HepG2 (cell line): ENCODE results near the gene EFCAB13. TPM values are rescaled to one million over a fixed set of nuclear protein-coding genes. Genes with fewer than 3 reads are reported as not detected.

Experiments used
- BCL6 ChIP-seq: IDR thresholded peaks from 2 replicates; pipeline ENCODE4 v1.6.1; 2016; ENCODE audit warnings: missing genetic modification reagents, missing compliant biosample characterization
- DNMT1 ChIP-seq: sonication (generic); formaldehyde crosslinking; IDR thresholded peaks from 2 replicates; pipeline ENCODE4 v1.5.1; 2020; ENCODE audit warnings: mild to moderate bottlenecking, missing genetic modification reagents
- EEA1 ChIP-seq: sonication (generic); formaldehyde crosslinking; IDR thresholded peaks from 2 replicates; pipeline ENCODE4 v1.5.1; 2020; ENCODE audit warnings: mild to moderate bottlenecking, missing genetic modification reagents, borderline replicate concordance
- FIP1L1 ChIP-seq: fragments of 200-400 bp; formaldehyde crosslinking; IDR thresholded peaks from 2 replicates; pipeline ENCODE4 v1.6.1; 2018; ENCODE audit warnings: low read depth, mild to moderate bottlenecking, low read length, moderate library complexity, borderline replicate concordance; ENCODE audit not compliant: insufficient read depth
- MIER2 ChIP-seq: IDR thresholded peaks from 2 replicates; pipeline ENCODE4 v1.6.1; 2016; ENCODE audit warnings: missing biosample characterization, missing genetic modification reagents
- NFE2 ChIP-seq: sonication (generic); formaldehyde crosslinking; IDR thresholded peaks from 2 replicates; pipeline ENCODE4 v1.4.0; 2020; ENCODE audit warnings: missing genetic modification reagents
- POLR2G ChIP-seq: fragments of 200-400 bp; formaldehyde crosslinking; IDR thresholded peaks from 2 replicates; pipeline ENCODE4 v1.6.1; 2018; ENCODE audit warnings: mild to moderate bottlenecking, low read depth, low read length, moderate library complexity
- RAD51 ChIP-seq: fragments of 450-650 bp; IDR thresholded peaks from 2 replicates; pipeline ENCODE4 v1.6.1; 2016; ENCODE audit warnings: borderline replicate concordance
- RXRA ChIP-seq: sonication (generic); formaldehyde crosslinking; IDR thresholded peaks from 2 replicates; pipeline ENCODE4 v1.5.1; 2020; ENCODE audit warnings: missing genetic modification reagents
- TARDBP ChIP-seq: sonication (generic); formaldehyde crosslinking; IDR thresholded peaks from 2 replicates; pipeline ENCODE4 v1.8.0; 2022; ENCODE audit warnings: mild to moderate bottlenecking, missing genetic modification reagents
- XBP1 ChIP-seq: sonication (generic); formaldehyde crosslinking; IDR thresholded peaks from 2 replicates; pipeline ENCODE4 v1.5.0; 2020; ENCODE audit warnings: missing genetic modification reagents
- ZFP36 ChIP-seq: fragments of 150-350 bp; IDR thresholded peaks from 2 replicates; pipeline ENCODE4 v1.6.1; 2018; ENCODE audit warnings: borderline replicate concordance, low read length, low read depth; ENCODE audit not compliant: partially characterized antibody
- ZFY ChIP-seq: sonication (generic); formaldehyde crosslinking; IDR thresholded peaks from 2 replicates; pipeline ENCODE4 v1.4.0; 2020; ENCODE audit warnings: missing genetic modification reagents
- ZNF747 ChIP-seq: sonication (generic); formaldehyde crosslinking; IDR thresholded peaks from 2 replicates; pipeline ENCODE4 v1.8.1; 2023; ENCODE audit warnings: missing genetic modification reagents, mild to moderate bottlenecking, borderline replicate concordance
- polyA plus RNA-seq, 8 experiments: library from polyadenylated mRNA; depleted of rRNA in 3 of 8; stranded (reverse) in 7 of 8; unstranded in 1 of 8; fragments of >200 nt; fragmentation: Illumina TruSeq in 4 of 8; extraction: Trizol in 4 of 8; gene quantifications; 2 replicates each; pipeline versions ENCODE4 v1.2.1 to v1.2.3, GENCODE V29; 2011 to 2016; ENCODE audit warnings: low read depth in 4 of 8, missing spikeins in 1 of 8, mixed read lengths in 1 of 8; ENCODE audit not compliant: insufficient read depth in 1 of 8
- total RNA-seq, 5 experiments: library from RNA; depleted of rRNA; stranded (reverse); fragments of >200 nt; fragmentation: Illumina TruSeq; extraction: Trizol; gene quantifications; 2 replicates each; pipeline ENCODE4 v1.2.3, GENCODE V29; 2016; ENCODE audit warnings: low read depth in 1 of 5
- TF ChIP-seq, protein P1 (sequence below): sonication (generic); formaldehyde crosslinking; IDR thresholded peaks from 2 replicates; pipeline ENCODE4 v1.4.0; 2020; ENCODE audit warnings: missing genetic modification reagents
- TF ChIP-seq, protein P2 (sequence below): sonication (generic); formaldehyde crosslinking; IDR thresholded peaks from 2 replicates; pipeline ENCODE4 v1.4.0; 2020; ENCODE audit warnings: missing genetic modification reagents
- TF ChIP-seq, protein P3 (sequence below): IDR thresholded peaks from 2 replicates; pipeline ENCODE4 v1.6.1; 2016; ENCODE audit warnings: low read depth
- TF ChIP-seq, protein P4 (sequence below): sonication (generic); formaldehyde crosslinking; IDR thresholded peaks from 2 replicates; pipeline ENCODE4 v1.4.0; 2020; ENCODE audit warnings: missing genetic modification reagents
- TF ChIP-seq, protein P5 (sequence below): sonication (generic); formaldehyde crosslinking; conservative IDR thresholded peaks from 2 replicates; pipeline ENCODE4 v1.5.0; 2020; ENCODE audit warnings: missing genetic modification reagents

The EFCAB13 gene
- total and polyA plus RNA-seq, 2 of the 13 experiments (the other 11 are each of a cell fraction or from before 2014, with no cell fraction given) = 0.22 to 0.71 TPM

DNA sequence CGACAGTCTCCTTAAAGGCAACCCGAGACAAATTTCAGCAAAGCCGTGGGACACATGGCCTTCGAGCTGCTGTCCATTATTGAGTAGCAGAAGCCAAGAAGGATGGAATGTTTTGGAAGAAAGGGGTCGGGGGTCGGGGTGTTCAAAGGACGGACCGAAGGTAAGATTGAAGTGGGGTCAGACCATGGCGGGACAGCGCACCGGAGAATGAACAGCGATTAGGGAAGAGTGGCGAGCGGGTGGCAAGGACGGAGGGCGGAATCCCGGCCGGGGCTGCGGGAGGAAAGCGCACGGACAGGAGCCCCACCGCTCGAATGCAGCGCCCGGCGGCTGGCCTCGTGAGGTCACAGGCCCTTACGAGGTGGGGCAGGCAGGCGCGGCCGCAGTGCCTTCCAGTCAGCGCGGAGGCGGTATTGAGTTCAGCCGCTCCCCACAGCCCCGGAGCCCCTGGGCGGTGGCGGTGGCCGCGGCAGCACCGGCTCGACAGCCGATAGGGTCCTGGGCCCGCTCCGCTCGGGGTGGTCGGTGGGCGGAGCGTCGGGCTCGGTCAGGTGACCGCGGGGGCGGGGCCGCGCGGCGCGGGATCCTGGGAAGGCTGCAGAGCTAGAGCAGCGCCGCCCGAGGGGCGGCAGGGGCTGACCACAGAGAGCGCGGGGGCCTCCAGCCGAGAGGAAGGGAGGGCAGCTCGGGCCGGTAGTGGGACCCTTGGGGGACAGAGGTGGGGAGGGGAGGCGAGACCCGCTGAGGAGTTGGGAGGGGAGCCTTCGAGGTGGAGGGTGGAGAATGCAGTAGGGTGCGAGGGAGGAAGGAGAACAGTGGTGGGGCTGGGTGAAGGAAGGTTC is at the start of gene EFCAB13 (continued):
- TF ChIP-seq, protein P1, sequence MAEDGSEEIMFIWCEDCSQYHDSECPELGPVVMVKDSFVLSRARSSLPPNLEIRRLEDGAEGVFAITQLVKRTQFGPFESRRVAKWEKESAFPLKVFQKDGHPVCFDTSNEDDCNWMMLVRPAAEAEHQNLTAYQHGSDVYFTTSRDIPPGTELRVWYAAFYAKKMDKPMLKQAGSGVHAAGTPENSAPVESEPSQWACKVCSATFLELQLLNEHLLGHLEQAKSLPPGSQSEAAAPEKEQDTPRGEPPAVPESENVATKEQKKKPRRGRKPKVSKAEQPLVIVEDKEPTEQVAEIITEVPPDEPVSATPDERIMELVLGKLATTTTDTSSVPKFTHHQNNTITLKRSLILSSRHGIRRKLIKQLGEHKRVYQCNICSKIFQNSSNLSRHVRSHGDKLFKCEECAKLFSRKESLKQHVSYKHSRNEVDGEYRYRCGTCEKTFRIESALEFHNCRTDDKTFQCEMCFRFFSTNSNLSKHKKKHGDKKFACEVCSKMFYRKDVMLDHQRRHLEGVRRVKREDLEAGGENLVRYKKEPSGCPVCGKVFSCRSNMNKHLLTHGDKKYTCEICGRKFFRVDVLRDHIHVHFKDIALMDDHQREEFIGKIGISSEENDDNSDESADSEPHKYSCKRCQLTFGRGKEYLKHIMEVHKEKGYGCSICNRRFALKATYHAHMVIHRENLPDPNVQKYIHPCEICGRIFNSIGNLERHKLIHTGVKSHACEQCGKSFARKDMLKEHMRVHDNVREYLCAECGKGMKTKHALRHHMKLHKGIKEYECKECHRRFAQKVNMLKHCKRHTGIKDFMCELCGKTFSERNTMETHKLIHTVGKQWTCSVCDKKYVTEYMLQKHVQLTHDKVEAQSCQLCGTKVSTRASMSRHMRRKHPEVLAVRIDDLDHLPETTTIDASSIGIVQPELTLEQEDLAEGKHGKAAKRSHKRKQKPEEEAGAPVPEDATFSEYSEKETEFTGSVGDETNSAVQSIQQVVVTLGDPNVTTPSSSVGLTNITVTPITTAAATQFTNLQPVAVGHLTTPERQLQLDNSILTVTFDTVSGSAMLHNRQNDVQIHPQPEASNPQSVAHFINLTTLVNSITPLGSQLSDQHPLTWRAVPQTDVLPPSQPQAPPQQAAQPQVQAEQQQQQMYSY (CRISPR knock-in tag) = peak; percentile 50; the same call in 1 of the 2 replicates
- TF ChIP-seq EEA1 (CRISPR knock-in tag) (peak; percentile 96), RAD51 (peak; percentile 40; the same call in 1 of the 2 replicates), MIER2 (CRISPR knock-in tag) (no peak; the same call in 1 of the 2 replicates), ZFY (peak; percentile 94), TARDBP (CRISPR knock-in tag) (peak; percentile 92), RXRA (CRISPR knock-in tag) (peak; percentile 73; the same call in 1 of the 2 replicates), NFE2 (no peak), ZNF747 (no peak), ZFP36 (no peak), BCL6 (CRISPR knock-in tag) (peak; percentile 61), XBP1 (CRISPR knock-in tag) (no peak), DNMT1 (CRISPR knock-in tag) (no peak; the same call in 1 of the 2 replicates), FIP1L1 (no peak), POLR2G (peak; percentile 79; the same call in 1 of the 2 replicates)
- TF ChIP-seq, protein P2, sequence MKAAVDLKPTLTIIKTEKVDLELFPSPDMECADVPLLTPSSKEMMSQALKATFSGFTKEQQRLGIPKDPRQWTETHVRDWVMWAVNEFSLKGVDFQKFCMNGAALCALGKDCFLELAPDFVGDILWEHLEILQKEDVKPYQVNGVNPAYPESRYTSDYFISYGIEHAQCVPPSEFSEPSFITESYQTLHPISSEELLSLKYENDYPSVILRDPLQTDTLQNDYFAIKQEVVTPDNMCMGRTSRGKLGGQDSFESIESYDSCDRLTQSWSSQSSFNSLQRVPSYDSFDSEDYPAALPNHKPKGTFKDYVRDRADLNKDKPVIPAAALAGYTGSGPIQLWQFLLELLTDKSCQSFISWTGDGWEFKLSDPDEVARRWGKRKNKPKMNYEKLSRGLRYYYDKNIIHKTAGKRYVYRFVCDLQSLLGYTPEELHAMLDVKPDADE (CRISPR knock-in tag) = peak; percentile 76; the same call in 1 of the 2 replicates
- TF ChIP-seq, protein P3, sequence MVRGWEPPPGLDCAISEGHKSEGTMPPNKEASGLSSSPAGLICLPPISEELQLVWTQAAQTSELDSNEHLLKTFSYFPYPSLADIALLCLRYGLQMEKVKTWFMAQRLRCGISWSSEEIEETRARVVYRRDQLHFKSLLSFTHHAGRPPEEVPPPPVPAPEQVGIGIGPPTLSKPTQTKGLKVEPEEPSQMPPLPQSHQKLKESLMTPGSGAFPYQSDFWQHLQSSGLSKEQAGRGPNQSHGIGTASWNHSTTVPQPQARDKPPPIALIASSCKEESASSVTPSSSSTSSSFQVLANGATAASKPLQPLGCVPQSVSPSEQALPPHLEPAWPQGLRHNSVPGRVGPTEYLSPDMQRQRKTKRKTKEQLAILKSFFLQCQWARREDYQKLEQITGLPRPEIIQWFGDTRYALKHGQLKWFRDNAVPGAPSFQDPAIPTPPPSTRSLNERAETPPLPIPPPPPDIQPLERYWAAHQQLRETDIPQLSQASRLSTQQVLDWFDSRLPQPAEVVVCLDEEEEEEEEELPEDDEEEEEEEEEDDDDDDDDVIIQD (CRISPR knock-in tag) = peak; percentile 80
- TF ChIP-seq, protein P4, sequence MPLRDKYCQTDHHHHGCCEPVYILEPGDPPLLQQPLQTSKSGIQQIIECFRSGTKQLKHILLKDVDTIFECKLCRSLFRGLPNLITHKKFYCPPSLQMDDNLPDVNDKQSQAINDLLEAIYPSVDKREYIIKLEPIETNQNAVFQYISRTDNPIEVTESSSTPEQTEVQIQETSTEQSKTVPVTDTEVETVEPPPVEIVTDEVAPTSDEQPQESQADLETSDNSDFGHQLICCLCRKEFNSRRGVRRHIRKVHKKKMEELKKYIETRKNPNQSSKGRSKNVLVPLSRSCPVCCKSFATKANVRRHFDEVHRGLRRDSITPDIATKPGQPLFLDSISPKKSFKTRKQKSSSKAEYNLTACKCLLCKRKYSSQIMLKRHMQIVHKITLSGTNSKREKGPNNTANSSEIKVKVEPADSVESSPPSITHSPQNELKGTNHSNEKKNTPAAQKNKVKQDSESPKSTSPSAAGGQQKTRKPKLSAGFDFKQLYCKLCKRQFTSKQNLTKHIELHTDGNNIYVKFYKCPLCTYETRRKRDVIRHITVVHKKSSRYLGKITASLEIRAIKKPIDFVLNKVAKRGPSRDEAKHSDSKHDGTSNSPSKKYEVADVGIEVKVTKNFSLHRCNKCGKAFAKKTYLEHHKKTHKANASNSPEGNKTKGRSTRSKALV = peak; percentile 89; the same call in 1 of the 2 replicates
- TF ChIP-seq, protein P5, sequence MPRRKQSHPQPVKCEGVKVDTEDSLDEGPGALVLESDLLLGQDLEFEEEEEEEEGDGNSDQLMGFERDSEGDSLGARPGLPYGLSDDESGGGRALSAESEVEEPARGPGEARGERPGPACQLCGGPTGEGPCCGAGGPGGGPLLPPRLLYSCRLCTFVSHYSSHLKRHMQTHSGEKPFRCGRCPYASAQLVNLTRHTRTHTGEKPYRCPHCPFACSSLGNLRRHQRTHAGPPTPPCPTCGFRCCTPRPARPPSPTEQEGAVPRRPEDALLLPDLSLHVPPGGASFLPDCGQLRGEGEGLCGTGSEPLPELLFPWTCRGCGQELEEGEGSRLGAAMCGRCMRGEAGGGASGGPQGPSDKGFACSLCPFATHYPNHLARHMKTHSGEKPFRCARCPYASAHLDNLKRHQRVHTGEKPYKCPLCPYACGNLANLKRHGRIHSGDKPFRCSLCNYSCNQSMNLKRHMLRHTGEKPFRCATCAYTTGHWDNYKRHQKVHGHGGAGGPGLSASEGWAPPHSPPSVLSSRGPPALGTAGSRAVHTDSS (CRISPR knock-in tag) = no peak
